Hematopoietic multipotent progenitor cell treated with erythropoietin and hydrocortisone succinate and interleukin-3 and kit ligand, for 6 days (in vitro differentiated cells): Measurements from ENCODE around the gene EMD.
A peak's percentile ranks its signal among the peaks of the same experiment; 100 is the strongest.

Source experiments
- DNase-seq: peaks from one replicate; pipeline ENCODE4 v3.0.0-alpha.2; 2015

Gene EMD

DNA sequence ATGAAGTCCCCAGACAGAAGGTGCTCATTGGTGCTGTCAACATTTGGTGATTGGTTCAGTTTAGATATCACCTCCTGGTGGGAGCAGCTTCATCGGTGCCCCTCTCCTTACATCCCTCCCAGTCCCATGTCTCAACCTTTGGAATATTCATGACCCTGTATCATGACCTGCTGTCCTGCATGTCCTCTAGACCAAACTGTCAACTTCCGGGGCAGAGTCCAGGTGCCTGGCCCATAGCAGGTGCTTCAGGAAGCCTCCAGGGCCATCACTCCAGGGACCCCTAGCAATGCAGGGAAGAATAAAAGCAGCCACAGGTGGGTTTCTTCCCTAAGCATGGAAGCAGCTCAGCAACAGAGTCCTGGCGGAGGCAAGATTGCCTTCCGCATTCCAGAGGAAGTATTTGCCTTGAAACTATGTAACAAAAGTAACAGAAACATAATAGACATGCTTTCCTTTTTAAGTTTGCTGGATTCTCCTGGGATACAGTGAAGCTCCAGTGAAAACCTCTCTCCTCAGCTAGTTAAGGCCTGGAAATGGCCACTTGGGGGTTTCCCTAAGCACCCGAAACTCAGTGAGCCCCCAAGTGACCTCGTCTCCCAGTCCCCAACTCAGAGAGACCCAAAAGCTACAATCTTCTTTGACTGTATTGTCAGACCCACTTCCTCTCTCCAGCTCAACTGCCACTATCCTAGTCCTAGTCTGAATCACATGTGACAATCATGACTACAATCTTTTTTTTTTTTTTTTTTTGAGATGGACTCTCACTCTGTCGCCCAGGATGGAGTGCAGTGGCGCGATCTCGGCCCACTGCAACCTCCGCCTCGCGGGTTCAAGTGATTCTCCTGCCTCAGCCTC lies 48.0 kb downstream of the EMD start:
- peak; percentile 14 for DNase-seq

DNA sequence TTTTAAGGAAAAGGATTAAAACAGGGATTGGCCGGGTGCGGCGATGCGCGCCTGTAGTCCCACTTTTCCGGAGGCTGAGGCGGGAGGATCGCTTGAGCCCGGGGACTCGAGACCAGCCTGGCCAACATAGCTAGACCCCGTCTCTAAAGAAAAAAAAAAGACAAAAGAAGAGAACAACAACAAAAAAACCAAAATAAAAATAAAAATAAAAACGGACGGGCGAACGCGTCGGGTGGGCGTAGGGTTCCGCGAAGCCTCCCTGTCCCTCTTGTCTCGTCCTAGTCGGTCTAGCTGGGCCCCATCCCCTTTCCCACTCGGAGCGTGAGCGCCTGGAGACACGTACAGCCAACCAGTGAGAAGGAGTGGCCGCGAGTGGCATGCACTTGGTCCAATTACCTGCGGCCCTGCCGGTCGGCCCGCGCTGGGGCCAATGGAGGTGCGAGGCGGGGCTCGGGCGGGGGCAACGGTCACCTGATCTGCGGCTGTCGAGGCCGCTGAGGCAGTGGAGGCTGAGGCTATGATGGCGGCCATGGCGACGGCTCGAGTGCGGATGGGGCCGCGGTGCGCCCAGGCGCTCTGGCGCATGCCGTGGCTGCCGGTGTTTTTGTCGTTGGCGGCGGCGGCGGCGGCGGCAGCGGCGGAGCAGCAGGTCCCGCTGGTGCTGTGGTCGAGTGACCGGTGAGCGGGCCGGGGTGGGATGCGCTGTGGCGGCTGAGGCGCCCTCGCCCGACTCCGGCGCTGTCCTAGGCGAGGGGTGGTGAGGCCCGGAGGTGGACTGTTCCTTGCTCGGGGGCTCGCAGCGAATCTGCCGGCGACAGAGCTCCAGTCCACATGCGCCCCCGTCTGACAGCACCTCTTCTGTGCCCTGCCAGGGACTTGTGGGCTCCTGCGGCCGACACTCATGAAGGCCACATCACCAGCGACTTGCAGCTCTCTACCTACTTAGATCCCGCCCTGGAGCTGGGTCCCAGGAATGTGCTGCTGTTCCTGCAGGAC lies 49.4 kb downstream of the EMD start, which contains the start of gene ATP6AP1:
Gene ATP6AP1, plus strand, starts transcription at position 502 of the 996 bp plus-strand sequence. Its CDS starts 16 bp downstream, at position 518.
- peak; percentile 94 for DNase-seq

DNA sequence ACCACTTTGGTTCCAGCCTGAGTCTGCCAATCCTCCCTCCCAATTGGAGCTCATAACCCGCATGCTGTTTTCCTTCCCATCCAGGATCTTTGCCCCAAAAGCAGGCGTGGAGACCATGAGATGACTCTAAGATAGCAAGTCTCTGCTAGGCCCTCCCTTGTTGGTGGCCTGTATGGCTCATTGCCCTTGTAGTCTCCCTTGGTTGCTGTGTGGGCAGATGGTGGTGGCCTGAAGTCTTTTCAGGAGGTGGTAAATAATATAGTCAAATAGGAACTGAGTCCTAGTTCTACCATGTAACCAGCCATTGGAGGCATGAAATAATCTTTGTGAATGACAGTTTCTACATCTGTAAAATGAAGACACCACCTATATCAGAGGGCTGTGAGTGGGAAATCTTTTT lies 50.6 kb downstream of the EMD start:
- DNase-seq, result peak; percentile 10

DNA sequence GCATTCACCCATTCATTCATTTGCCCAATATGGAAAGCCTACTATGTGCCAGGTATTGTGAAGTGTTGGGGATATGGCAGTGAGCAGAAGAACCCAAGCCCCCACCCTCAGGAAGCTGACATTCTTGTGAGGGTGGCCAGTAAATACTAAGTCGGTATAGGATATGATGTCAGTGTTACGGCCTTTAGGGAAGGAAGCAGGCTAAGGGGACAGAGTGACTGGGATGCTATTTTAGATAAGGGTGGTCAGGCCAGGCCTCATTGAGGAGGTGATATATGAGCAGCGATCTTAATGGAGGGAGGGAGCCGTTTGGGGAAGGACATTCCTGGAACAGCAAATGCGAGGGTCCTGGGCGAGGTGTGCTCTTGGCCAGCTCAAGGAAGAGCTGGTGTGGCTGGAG lies 51.4 kb downstream of the EMD start:
- peak; percentile 23 for DNase-seq

DNA sequence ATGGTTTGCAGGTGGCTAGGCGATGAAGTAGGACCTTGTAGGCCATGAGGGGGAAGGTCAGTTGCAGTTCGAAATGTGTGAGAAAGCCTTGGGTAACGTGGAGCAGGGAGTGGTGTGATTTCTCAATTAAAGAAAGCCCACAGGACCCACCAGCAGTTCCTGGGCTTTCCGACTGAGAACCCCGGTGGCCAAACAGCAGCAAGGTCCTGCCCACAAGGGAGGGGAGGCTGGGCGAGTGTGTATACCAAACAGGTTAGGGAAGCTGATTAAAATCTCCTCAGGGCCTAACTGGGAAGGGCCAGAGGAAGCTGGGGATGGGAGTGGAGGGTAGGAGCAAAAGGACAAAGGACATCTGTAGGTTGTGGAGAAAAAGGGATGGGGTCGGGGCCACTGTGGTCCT lies 51.8 kb downstream of the EMD start:
- peak; percentile 44 for DNase-seq
